Ovary (tissue), 3 donors: ENCODE data around the gene MTA1.

Experiments
- POLR2A ChIP-seq: fragments of 450-650 bp; IDR thresholded peaks from one replicate; pipeline ENCODE4 v1.6.1; 2017; ENCODE audit warnings: antibody characterized with exemption, mild to moderate bottlenecking, moderate library complexity
- TF ChIP-seq, protein P1 (sequence below), 3 donors: fragments of 450-650 bp in 2 of 3; fragments of 200-600 bp in 1 of 3; IDR thresholded peaks; one replicate each; pipeline versions ENCODE4 v1.5.1 to v1.8.0; 2016 to 2022; ENCODE audit warnings: antibody characterized with exemption in 3 of 3, mild to moderate bottlenecking in 1 of 3
- donor health status: DM: no; HTN: no; CAD: no.

DNA sequence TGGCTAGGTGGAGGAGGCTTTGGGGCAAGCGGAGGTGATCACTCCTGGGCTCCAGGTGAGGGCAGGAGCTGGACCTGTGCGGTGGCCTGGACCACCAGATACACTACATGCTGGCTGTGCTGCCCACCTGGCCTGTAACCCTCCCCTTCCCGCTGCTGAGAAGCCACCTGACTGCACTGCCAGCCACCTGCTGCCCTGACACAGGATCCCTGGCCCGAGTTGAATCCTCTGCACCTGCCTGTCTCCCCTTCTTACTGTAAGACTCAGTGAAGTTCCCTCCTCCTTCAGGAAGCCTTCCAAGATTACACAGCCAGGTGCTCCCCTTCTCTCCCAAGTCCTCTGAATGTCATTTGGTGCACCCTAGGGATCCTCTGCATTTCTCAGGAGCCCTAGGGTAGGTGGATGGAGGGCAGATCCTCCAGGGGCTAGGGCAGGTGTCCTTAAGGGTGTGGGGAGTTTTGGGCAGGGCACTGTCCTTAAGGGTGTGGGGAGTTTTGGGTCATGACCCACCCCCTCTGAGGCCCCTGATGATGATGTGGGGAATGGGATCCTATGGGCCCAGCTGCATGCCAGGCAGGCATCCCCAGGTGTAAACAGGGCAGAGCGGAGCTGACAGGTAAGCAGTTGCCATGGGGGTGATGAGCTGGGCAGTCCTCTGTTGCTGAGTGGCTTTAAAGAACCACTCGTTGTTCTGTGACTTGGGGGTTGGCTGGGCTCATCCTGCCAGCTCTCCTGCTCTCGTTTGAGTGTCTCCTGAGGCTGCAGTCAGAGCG lies 6.7 kb upstream of the MTA1 start:
- TF ChIP-seq, protein P1, sequence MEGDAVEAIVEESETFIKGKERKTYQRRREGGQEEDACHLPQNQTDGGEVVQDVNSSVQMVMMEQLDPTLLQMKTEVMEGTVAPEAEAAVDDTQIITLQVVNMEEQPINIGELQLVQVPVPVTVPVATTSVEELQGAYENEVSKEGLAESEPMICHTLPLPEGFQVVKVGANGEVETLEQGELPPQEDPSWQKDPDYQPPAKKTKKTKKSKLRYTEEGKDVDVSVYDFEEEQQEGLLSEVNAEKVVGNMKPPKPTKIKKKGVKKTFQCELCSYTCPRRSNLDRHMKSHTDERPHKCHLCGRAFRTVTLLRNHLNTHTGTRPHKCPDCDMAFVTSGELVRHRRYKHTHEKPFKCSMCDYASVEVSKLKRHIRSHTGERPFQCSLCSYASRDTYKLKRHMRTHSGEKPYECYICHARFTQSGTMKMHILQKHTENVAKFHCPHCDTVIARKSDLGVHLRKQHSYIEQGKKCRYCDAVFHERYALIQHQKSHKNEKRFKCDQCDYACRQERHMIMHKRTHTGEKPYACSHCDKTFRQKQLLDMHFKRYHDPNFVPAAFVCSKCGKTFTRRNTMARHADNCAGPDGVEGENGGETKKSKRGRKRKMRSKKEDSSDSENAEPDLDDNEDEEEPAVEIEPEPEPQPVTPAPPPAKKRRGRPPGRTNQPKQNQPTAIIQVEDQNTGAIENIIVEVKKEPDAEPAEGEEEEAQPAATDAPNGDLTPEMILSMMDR (IDR thresholded peaks at IDR 0.05): no peak
- no peak for TF ChIP-seq POLR2A
